NCI-H2227 (cell line): ENCODE results near the gene FLNA.
"Not testable (repeated sequence)": the region's sequence is repeated elsewhere in the genome, so short reads cannot be mapped to it uniquely, and the experiment has no call there.

Experiments used
- DNase-seq: peaks from one replicate; lab custom pipeline; 2025; ENCODE audit not compliant: unreplicated experiment; lab: John Stamatoyannopoulos, UW

The FLNA gene

GRCh38 chrX:154398668-154399526 is 24.5 kb upstream of the FLNA start:
- DNase-seq: peak; percentile 89

GRCh38 chrX:154397888-154398667 is 23.6 kb upstream of the FLNA start, which contains the start of gene RPL10:
TSS of gene RPL10 (plus strand) at chrX:154398377. CDS start at chrX:154398520, 143 bp downstream.
- peak; percentile 98 for DNase-seq

- peak; percentile 83 for DNase-seq
These were observed 22.8 kb upstream of the FLNA start for GRCh38 chrX:154396973-154397887.

- not testable (repeated sequence) for DNase-seq
These were observed 21.9 kb upstream of the FLNA start for GRCh38 chrX:154396363-154396762.

- DNase-seq: not testable (repeated sequence)
These were observed 15.6 kb upstream of the FLNA start for GRCh38 chrX:154389812-154390747.

- not testable (repeated sequence) for DNase-seq
These were observed 14.2 kb upstream of the FLNA start for GRCh38 chrX:154388649-154389048.

GRCh38 chrX:154388094-154388493 is 13.7 kb upstream of the FLNA start:
- not testable (repeated sequence) for DNase-seq

- no peak for DNase-seq
These were observed 10.0 kb upstream of the FLNA start for GRCh38 chrX:154384284-154384892.

- no peak for DNase-seq
These were observed 9.2 kb upstream of the FLNA start for GRCh38 chrX:154383359-154384283.

- DNase-seq: no peak
These were observed 8.1 kb upstream of the FLNA start for GRCh38 chrX:154382483-154383069.

GRCh38 chrX:154381271-154381670 is 6.8 kb upstream of the FLNA start:
- DNase-seq: no peak

GRCh38 chrX:154380787-154381186 is 6.4 kb upstream of the FLNA start:
- no peak for DNase-seq

- no peak for DNase-seq
These were observed 5.7 kb upstream of the FLNA start for GRCh38 chrX:154380153-154380552.

GRCh38 chrX:154379569-154379951 is 5.1 kb upstream of the FLNA start:
- DNase-seq: peak; percentile 51

- peak; percentile 100 for DNase-seq
These were observed 4.5 kb upstream of the FLNA start, which contains the start of gene EMD for GRCh38 chrX:154378799-154379568. TSS of gene EMD (plus strand) at chrX:154379295. CDS start at chrX:154379485, 190 bp downstream.

GRCh38 chrX:154378059-154378798 is 3.8 kb upstream of the FLNA start:
- peak; percentile 70 for DNase-seq
